ENCODE measurements around the gene ANKRD33B. TPM values are rescaled to one million over a fixed set of nuclear protein-coding genes. Genes with fewer than 3 reads are reported as not detected.

ANKRD33B gene
- total RNA-seq, 1 experiment from 2014 or later, result 14.9 TPM

DNA sequence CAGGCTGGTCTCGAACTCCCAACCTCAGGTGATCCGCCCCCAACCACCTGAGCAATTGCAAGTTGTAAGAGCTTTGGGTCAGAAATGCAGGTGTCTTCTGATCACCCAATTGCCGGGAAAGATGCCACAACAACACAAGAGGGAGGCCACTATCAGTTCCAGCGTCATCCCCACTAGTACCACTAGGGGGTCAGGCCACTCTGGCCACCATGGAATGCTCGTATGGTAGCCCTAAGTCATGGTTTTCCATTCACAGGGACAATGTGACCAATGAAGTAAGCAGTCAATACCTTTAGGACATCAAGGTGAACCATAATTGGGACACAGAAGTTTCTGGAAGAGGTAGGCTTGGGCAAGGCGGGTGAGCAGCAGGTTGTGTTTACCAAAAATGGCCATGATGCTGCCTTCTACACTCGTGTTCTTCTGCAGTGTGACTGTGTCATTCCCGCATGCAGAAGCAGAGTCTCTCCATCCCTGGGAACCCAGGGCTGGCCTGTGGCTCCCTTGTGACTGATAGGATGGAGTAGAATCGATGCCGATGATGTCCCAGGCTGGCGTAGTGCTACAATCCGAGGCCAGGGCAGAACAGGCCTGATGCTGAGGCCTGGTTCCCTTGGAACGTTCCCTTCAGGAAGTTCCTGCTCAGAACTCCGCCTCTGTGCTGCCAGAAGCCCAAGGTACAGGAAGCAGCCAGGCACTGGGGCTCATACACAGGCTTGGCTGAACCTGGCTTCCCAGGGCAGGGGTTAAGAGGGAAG is 42.2 kb upstream of the ANKRD33B start:
- no peak for ATAC-seq
- intact Hi-C loops (cut with micrococcal nuclease), result no loop called here
- POLR2A ChIA-PET (ENCODE audit: unreplicated experiment), result no interaction called here
- Histone ChIP-seq H4K20me1 (ENCODE audit: low read length) (no peaks in the 10 kb centered on the region), H3K9me3 (ENCODE audit: low read length) (no peaks in the 10 kb centered on the region), H3K4me2 (ENCODE audit: low read length) (no peak overlapping the region), H3K4me3 (ENCODE audit: low read length) (no peak overlapping the region), H3K9me2 (replicated peaks; ENCODE audit: low read length) (no peaks in the 10 kb centered on the region), H3K9ac (ENCODE audit: low read length) (no peak overlapping the region), H3K27me3 (ENCODE audit: low read length) (no peaks in the 10 kb centered on the region), H3K4me1 (ENCODE audit: insufficient read depth, low read length) (no peaks in the 10 kb centered on the region), H3F3A (ENCODE audit: low read length, unreplicated experiment) (no peaks in the 10 kb centered on the region), H2AFZ (ENCODE audit: low read length) (no peak overlapping the region), H3K27ac (ENCODE audit: low read length) (no peak overlapping the region), H3K36me3 (ENCODE audit: low read depth, low read length) (no peaks in the 10 kb centered on the region), H3K79me2 (ENCODE audit: low read length) (no peaks in the 10 kb centered on the region)
- peak; percentile 51 for DNase-seq
- no TSS peak for BruUV-seq (replicated peaks)
- CTCF ChIA-PET, result no interaction called here
- TF ChIP-seq EZH2phosphoT487 (IDR thresholded peaks at IDR 0.05; ENCODE audit: borderline replicate concordance, low read length), result no peak
- TF ChIP-seq, protein P1, sequence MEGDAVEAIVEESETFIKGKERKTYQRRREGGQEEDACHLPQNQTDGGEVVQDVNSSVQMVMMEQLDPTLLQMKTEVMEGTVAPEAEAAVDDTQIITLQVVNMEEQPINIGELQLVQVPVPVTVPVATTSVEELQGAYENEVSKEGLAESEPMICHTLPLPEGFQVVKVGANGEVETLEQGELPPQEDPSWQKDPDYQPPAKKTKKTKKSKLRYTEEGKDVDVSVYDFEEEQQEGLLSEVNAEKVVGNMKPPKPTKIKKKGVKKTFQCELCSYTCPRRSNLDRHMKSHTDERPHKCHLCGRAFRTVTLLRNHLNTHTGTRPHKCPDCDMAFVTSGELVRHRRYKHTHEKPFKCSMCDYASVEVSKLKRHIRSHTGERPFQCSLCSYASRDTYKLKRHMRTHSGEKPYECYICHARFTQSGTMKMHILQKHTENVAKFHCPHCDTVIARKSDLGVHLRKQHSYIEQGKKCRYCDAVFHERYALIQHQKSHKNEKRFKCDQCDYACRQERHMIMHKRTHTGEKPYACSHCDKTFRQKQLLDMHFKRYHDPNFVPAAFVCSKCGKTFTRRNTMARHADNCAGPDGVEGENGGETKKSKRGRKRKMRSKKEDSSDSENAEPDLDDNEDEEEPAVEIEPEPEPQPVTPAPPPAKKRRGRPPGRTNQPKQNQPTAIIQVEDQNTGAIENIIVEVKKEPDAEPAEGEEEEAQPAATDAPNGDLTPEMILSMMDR (conservative IDR thresholded peaks at IDR 0.05; ENCODE audit: low read depth, low read length), result peak; percentile 66

DNA sequence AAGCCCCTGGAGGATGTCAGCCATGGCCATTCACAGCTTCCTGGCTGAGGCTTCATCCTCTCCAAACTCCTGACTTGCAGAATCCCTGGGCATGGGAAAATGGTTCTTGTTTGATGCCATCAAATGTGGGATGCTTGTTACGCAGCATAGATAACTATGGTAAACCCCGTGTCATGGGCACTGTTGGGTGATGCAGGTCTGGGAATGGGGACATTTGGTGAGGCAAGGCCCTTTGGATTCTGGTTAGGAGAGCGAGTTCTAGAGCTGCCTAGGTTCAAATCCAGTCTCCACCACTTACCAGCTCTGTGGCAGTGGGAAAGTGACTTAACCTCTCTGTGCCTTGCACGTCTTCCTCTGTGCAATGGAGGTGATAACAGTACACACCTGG is 41.7 kb upstream of the ANKRD33B start:
- intact Hi-C loops (cut with micrococcal nuclease), result no loop called here
- H2AFZ ChIP-seq (ENCODE audit: low read length), result no peak overlapping the region
- POLR2A ChIA-PET (ENCODE audit: unreplicated experiment), result no interaction called here

More for the DNA sequence above, 41.7 kb upstream of the ANKRD33B start:
- Histone ChIP-seq H3K27me3 (ENCODE audit: low read length) (no peaks in the 10 kb centered on the region), H3K9me2 (replicated peaks; ENCODE audit: low read length) (no peaks in the 10 kb centered on the region), H3K9me3 (ENCODE audit: low read length) (no peaks in the 10 kb centered on the region), H3K4me2 (ENCODE audit: low read length) (no peak overlapping the region), H3K4me3 (ENCODE audit: low read length) (no peak overlapping the region), H3K36me3 (ENCODE audit: low read depth, low read length) (no peaks in the 10 kb centered on the region), H3K4me1 (ENCODE audit: insufficient read depth, low read length) (no peaks in the 10 kb centered on the region), H3K27ac (ENCODE audit: low read length) (no peak overlapping the region), H4K20me1 (ENCODE audit: low read length) (no peaks in the 10 kb centered on the region), H3K9ac (ENCODE audit: low read length) (no peak overlapping the region), H3K79me2 (ENCODE audit: low read length) (no peaks in the 10 kb centered on the region), H3F3A (ENCODE audit: low read length, unreplicated experiment) (no peaks in the 10 kb centered on the region)
- ATAC-seq, result no peak
- DNase-seq, result no peak
- CTCF ChIA-PET, result no interaction called here
- no peak for TF ChIP-seq EZH2phosphoT487 (IDR thresholded peaks at IDR 0.05; ENCODE audit: borderline replicate concordance, low read length)
- TF ChIP-seq, protein P1 (conservative IDR thresholded peaks at IDR 0.05; ENCODE audit: low read depth, low read length), result no peak
- BruUV-seq (replicated peaks), result no TSS peak

Data from PC-3 (cell line).